Keratinocyte (primary cell): ENCODE measurements around the gene RAB11A. TPM values are rescaled to one million over a fixed set of nuclear protein-coding genes. Genes with fewer than 3 reads are reported as not detected.
A peak's percentile ranks its signal among the peaks of the same experiment; 100 is the strongest.

Source experiments
- DNase-seq: peaks from one replicate; pipeline ENCODE4 v3.0.0-alpha.2; 2011; ENCODE audit warnings: low read depth, missing footprints, low spot score
- FAIRE-seq: peaks from 2 replicates; lab custom pipeline; 2011; peaks lifted over from hg19 to GRCh38; lab: Jason Lieb, UNC
- H2AFZ ChIP-seq: 2 replicates; pipeline ENCODE4 v1.6.0; 2012; ENCODE audit warnings: low read length, control low read depth, inconsistent platforms; ENCODE audit not compliant: control insufficient read depth
- H3K27ac ChIP-seq: 2 replicates; pipeline ENCODE4 v1.5.1; 2011; ENCODE audit warnings: low read length; ENCODE audit not compliant: control insufficient read depth, insufficient read depth
- H3K27me3 ChIP-seq: 3 replicates; pipeline ENCODE4 v1.6.0; 2011; ENCODE audit warnings: low read length; ENCODE audit not compliant: control insufficient read depth, insufficient read depth; ENCODE audit errors: extremely low read depth
- H3K36me3 ChIP-seq, 2 experiments: 2 replicates in 1 of 2; 3 replicates in 1 of 2; pipeline ENCODE4 v1.5.1; 2011; ENCODE audit warnings: low read length in 2 of 2, mild to moderate bottlenecking in 1 of 2; ENCODE audit not compliant: control insufficient read depth in 2 of 2, insufficient read depth in 2 of 2; ENCODE audit errors: extremely low read depth in 1 of 2
- H3K4me1 ChIP-seq: 3 replicates; pipeline ENCODE4 v1.5.1; 2011; ENCODE audit warnings: low read length; ENCODE audit not compliant: control insufficient read depth, insufficient read depth; ENCODE audit errors: extremely low read depth
- H3K4me2 ChIP-seq: 3 replicates; pipeline ENCODE4 v1.6.0; 2011; ENCODE audit warnings: low read depth, low read length; ENCODE audit not compliant: control insufficient read depth, insufficient read depth; ENCODE audit errors: extremely low read depth
- H3K4me3 ChIP-seq, 3 experiments: fragments of 200-600 bp in 1 of 3; sonication (generic) in 1 of 3; 2 replicates in 2 of 3; 3 replicates in 1 of 3; pipeline ENCODE4 v1.5.1; 2011 to 2016; ENCODE audit warnings: low read length in 3 of 3, mild to moderate bottlenecking in 3 of 3, control low read depth in 2 of 3, inconsistent platforms in 1 of 3, low read depth in 1 of 3, mixed read lengths in 1 of 3, mixed run types in 1 of 3, moderate library complexity in 1 of 3; ENCODE audit not compliant: control insufficient read depth in 2 of 3, insufficient read depth in 2 of 3; ENCODE audit errors: extremely low read depth in 1 of 3
- H3K79me2 ChIP-seq: 2 replicates; pipeline ENCODE4 v1.6.0; 2012; ENCODE audit warnings: low read length; ENCODE audit not compliant: control insufficient read depth, insufficient read depth
- H3K9ac ChIP-seq: 3 replicates; pipeline ENCODE4 v1.6.0; 2011; ENCODE audit warnings: low read length; ENCODE audit not compliant: control insufficient read depth, insufficient read depth; ENCODE audit errors: extremely low read depth
- H3K9me1 ChIP-seq: 3 replicates; pipeline ENCODE4 v1.6.0; 2011; ENCODE audit warnings: low read length; ENCODE audit not compliant: control insufficient read depth, insufficient read depth; ENCODE audit errors: extremely low read depth
- H3K9me3 ChIP-seq: 2 replicates; pipeline ENCODE4 v1.5.1; 2012; ENCODE audit warnings: low read depth, low read length; ENCODE audit not compliant: control insufficient read depth
- H4K20me1 ChIP-seq: 3 replicates; pipeline ENCODE4 v1.6.0; 2011; ENCODE audit warnings: low read length; ENCODE audit not compliant: control insufficient read depth, insufficient read depth; ENCODE audit errors: extremely low read depth
- EZH2 ChIP-seq: IDR thresholded peaks from one replicate; pipeline ENCODE4 v1.6.1; 2012; ENCODE audit warnings: inconsistent platforms, mild to moderate bottlenecking, low read length, moderate library complexity
- dilution Hi-C: fragments of 300-500 bp; cut with MboI; formaldehyde crosslinking; loops from one replicate; pipeline ENCODE4 v1.7.0; 2020; ENCODE audit warnings: low sequenced_read_pairs; ENCODE audit not compliant: extremely low pct_ligation_motif_present
- polyA plus RNA-seq, 5 experiments: library from polyadenylated mRNA; depleted of rRNA in 3 of 5; stranded (reverse) in 3 of 5; stranded (forward) in 1 of 5; unstranded in 1 of 5; fragments of >200 nt; gene quantifications; 1 replicate in 1 of 5; 2 replicates in 3 of 5; 3 replicates in 1 of 5; pipeline versions ENCODE4 v1.2.1 to v1.2.3, GENCODE V29; 2011 to 2012; ENCODE audit warnings: missing spikeins in 2 of 5, low read depth in 1 of 5, low replicate concordance in 1 of 5
- TF ChIP-seq, protein P1 (sequence below), 3 experiments: IDR thresholded peaks in 1 of 3; conservative IDR thresholded peaks in 1 of 3; optimal IDR thresholded peaks in 1 of 3; 2 replicates in 2 of 3; 3 replicates in 1 of 3; pipeline versions ENCODE3 to v1.5.1; 2011; ENCODE audit warnings: low read length in 3 of 3, mild to moderate bottlenecking in 3 of 3, moderate library complexity in 2 of 3, control low read depth in 1 of 3, inconsistent platforms in 1 of 3; ENCODE audit not compliant: insufficient read depth in 2 of 3; ENCODE audit errors: extremely low read depth in 1 of 3

Gene RAB11A
- polyA plus RNA-seq, 1 donor (not counting 4 experiments of a cell fraction or from before 2014, with no cell fraction given), result 537 TPM

DNA sequence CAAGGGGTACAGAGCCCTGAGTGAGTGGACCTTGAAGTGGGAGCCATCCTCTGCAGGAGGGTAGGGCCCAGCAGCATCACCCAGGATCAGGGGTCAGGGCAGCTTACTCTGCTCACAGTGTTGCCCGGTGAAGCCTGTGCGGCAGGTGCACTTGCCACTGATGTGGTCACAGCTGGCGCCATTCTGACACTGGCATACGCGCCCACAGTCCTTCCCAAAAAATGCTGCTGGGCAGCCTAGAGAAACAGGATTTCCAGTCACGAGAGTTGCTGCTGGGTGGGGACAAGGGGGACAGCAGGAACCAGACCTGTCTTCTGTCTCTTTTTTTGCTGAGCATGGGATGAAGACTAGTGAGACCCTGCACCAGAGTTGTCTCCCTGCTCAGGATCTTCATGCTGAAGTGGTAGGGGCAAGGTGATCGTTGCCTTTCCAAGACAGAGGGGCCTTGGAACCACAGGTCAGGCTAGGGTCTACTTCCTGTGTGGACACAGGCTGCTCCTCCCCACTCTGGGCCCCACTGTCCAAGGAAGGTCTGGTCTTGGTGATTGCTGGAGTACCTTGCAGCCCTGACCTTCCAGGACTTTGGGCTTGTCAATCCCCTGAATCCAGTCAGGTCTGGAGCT, 46.9 kb downstream of the RAB11A start:
- no peak for FAIRE-seq
- H3K4me2 ChIP-seq, result no peak overlapping the region
- dilution Hi-C loops, result no loop called here

DNA sequence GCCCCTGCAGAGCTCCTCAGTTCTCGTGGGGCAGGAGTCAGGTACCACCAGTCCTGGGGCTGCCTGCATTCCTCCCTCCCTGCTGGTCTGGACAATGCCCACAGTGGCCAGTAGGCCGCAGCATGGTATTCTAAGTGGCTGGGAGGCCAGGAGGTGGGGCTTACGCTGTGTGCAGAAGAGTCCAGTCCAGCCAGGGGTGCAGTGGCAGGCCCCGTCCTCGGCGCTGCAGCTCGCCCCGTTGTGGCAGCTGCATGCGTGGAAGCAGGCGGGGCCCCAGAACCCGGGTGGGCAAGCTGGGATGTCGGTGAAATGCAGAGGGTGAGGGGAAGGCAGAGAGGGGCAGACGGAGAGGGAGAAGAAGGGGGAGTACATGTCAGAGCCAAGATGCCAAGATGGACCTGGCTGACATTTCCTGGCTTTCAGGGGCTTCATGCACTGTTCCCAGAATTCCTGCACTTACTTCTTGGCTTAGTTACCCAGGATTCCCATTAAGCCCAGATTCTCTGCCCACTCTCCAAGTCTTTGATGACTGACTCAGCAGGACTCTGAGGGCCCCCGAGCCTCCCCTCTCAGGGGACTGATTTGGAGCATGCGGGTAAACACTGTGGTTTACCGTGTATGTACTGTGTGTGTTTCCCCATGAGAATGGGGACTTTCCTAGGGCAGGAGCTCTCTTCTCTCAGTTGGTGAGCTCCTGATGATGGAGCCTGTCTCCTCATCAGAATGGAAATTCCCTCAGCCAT, 47.5 kb downstream of the RAB11A start:
- DNase-seq (no peak), FAIRE-seq (no peak)
- no peaks in the 10 kb centered on the region for H3K9me1 ChIP-seq
- H3K36me3 ChIP-seq, result peaks cover 0 to 13% of the 10 kb centered on the region in 2 experiments
- H4K20me1 ChIP-seq, result no peaks in the 10 kb centered on the region
- TF ChIP-seq, protein P1, sequence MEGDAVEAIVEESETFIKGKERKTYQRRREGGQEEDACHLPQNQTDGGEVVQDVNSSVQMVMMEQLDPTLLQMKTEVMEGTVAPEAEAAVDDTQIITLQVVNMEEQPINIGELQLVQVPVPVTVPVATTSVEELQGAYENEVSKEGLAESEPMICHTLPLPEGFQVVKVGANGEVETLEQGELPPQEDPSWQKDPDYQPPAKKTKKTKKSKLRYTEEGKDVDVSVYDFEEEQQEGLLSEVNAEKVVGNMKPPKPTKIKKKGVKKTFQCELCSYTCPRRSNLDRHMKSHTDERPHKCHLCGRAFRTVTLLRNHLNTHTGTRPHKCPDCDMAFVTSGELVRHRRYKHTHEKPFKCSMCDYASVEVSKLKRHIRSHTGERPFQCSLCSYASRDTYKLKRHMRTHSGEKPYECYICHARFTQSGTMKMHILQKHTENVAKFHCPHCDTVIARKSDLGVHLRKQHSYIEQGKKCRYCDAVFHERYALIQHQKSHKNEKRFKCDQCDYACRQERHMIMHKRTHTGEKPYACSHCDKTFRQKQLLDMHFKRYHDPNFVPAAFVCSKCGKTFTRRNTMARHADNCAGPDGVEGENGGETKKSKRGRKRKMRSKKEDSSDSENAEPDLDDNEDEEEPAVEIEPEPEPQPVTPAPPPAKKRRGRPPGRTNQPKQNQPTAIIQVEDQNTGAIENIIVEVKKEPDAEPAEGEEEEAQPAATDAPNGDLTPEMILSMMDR (optimal IDR thresholded peaks at IDR 0.05 in 1 of 3, IDR thresholded peaks at IDR 0.05 in 1 of 3, conservative IDR thresholded peaks at IDR 0.05 in 1 of 3; ENCODE audit: extremely low read depth in 1 of 3, insufficient read depth in 2 of 3, low read length in 3 of 3), result peak in 2 of 3 experiments; percentile 35 to 60
- no peak for TF ChIP-seq EZH2
- no peak overlapping the region for H3K9ac ChIP-seq
- H3K27ac ChIP-seq, result no peak overlapping the region
- H3K4me3 ChIP-seq, result no peak overlapping the region
- dilution Hi-C loops, result no loop called here
- H3K79me2 ChIP-seq, result no peaks in the 10 kb centered on the region
- no peak overlapping the region for H3K4me2 ChIP-seq
- H2AFZ ChIP-seq, result no peak overlapping the region
- no peaks in the 10 kb centered on the region for H3K4me1 ChIP-seq
- no peaks in the 10 kb centered on the region for H3K27me3 ChIP-seq
- H3K9me3 ChIP-seq, result no peaks in the 10 kb centered on the region

More for the DNA sequence above, 46.9 kb downstream of the RAB11A start:
- DNase-seq, result no peak
- H3K9ac ChIP-seq, result no peak overlapping the region
- no peaks in the 10 kb centered on the region for H3K4me1 ChIP-seq
- H3K9me3 ChIP-seq, result no peaks in the 10 kb centered on the region
- no peaks in the 10 kb centered on the region for H3K9me1 ChIP-seq
- H3K27ac ChIP-seq, result no peak overlapping the region
- no peak overlapping the region for H2AFZ ChIP-seq
- H3K27me3 ChIP-seq, result no peaks in the 10 kb centered on the region
- H3K4me3 ChIP-seq, result no peak overlapping the region
- no peaks in the 10 kb centered on the region for H4K20me1 ChIP-seq
- H3K79me2 ChIP-seq, result no peaks in the 10 kb centered on the region
- peaks cover under 1 to 13% of the 10 kb centered on the region in 2 experiments for H3K36me3 ChIP-seq
- no peak for TF ChIP-seq EZH2
